H9 (cell line): Measurements from ENCODE around the gene ENG. TPM values are rescaled to one million over a fixed set of nuclear protein-coding genes. Genes with fewer than 3 reads are reported as not detected.

Experiments used
- DNase-seq: peaks from one replicate; pipeline ENCODE4 v3.0.0-alpha.2; 2017
- H2AFZ ChIP-seq: one replicate; pipeline ENCODE4 v1.6.1; 2013; ENCODE audit warnings: mild to moderate bottlenecking, low read length, control low read depth, moderate library complexity
- H2AK5ac ChIP-seq: 2 replicates; pipeline ENCODE4 v1.6.1; 2013; ENCODE audit warnings: low read length, control low read depth, mixed read lengths; ENCODE audit not compliant: insufficient read length
- H2BK120ac ChIP-seq: one replicate; pipeline ENCODE4 v1.6.1; 2013; ENCODE audit warnings: low read depth, mild to moderate bottlenecking, low read length, control low read depth, inconsistent platforms; ENCODE audit not compliant: poor library complexity, severe bottlenecking
- H2BK12ac ChIP-seq: 2 replicates; pipeline ENCODE4 v1.6.1; 2013; ENCODE audit warnings: low read length, control low read depth, mixed read lengths, low read depth; ENCODE audit not compliant: insufficient read length
- H2BK15ac ChIP-seq: 2 replicates; pipeline ENCODE4 v1.6.1; 2013; ENCODE audit warnings: low read depth, low read length, control low read depth
- H2BK20ac ChIP-seq: one replicate; pipeline ENCODE4 v1.6.1; 2013; ENCODE audit warnings: low read depth, mild to moderate bottlenecking, low read length, control low read depth, inconsistent platforms; ENCODE audit not compliant: poor library complexity, severe bottlenecking
- H2BK5ac ChIP-seq: 2 replicates; pipeline ENCODE4 v1.6.1; 2013; ENCODE audit warnings: low read length, control low read depth, mixed read lengths; ENCODE audit not compliant: insufficient read length
- H3K14ac ChIP-seq: 2 replicates; pipeline ENCODE4 v1.6.1; 2013; ENCODE audit warnings: low read length, control low read depth; ENCODE audit not compliant: insufficient read depth
- H3K18ac ChIP-seq: 2 replicates; pipeline ENCODE4 v1.6.1; 2013; ENCODE audit warnings: low read depth, mild to moderate bottlenecking, mixed read lengths, low read length, control low read depth; ENCODE audit not compliant: insufficient read length
- H3K23ac ChIP-seq: 2 replicates; pipeline ENCODE4 v1.6.1; 2013; ENCODE audit warnings: low read length, control low read depth, mixed read lengths, low read depth; ENCODE audit not compliant: insufficient read length
- H3K23me2 ChIP-seq: 2 replicates; pipeline ENCODE4 v1.6.1; 2013; ENCODE audit warnings: low read depth, mild to moderate bottlenecking, mixed read lengths, low read length, control low read depth; ENCODE audit not compliant: insufficient read length, poor library complexity, severe bottlenecking
- H3K27ac ChIP-seq: 2 replicates; pipeline ENCODE4 v1.5.1; 2013; ENCODE audit warnings: low read length, control low read depth, mixed read lengths, low read depth; ENCODE audit not compliant: insufficient read length
- H3K27me3 ChIP-seq: 2 replicates; pipeline ENCODE4 v1.6.1; 2013; ENCODE audit warnings: low read length, control low read depth, inconsistent platforms; ENCODE audit not compliant: insufficient read depth
- H3K4ac ChIP-seq: 2 replicates; pipeline ENCODE4 v1.6.1; 2013; ENCODE audit warnings: low read depth, mild to moderate bottlenecking, control low read depth, inconsistent platforms, low read length, moderate library complexity
- H3K4me1 ChIP-seq: 2 replicates; pipeline ENCODE4 v1.6.1; 2013; ENCODE audit warnings: low read length, control low read depth, inconsistent platforms; ENCODE audit not compliant: insufficient read depth
- H3K4me2 ChIP-seq: 2 replicates; pipeline ENCODE4 v1.6.1; 2013; ENCODE audit warnings: low read length, control low read depth, mixed read lengths; ENCODE audit not compliant: insufficient read length, insufficient read depth
- H3K56ac ChIP-seq: 2 replicates; pipeline ENCODE4 v1.6.1; 2013; ENCODE audit warnings: low read depth, mild to moderate bottlenecking, mixed read lengths, low read length, control low read depth; ENCODE audit not compliant: insufficient read length
- H3K79me1 ChIP-seq: 2 replicates; pipeline ENCODE4 v1.6.1; 2013; ENCODE audit warnings: low read depth, mild to moderate bottlenecking, moderate library complexity, low read length, control low read depth, inconsistent platforms; ENCODE audit not compliant: insufficient read depth, poor library complexity, severe bottlenecking
- H3K79me2 ChIP-seq: 2 replicates; pipeline ENCODE4 v1.6.1; 2013; ENCODE audit warnings: low read length, control low read depth, inconsistent platforms; ENCODE audit not compliant: insufficient read depth
- H3K9ac ChIP-seq: 2 replicates; pipeline ENCODE4 v1.6.1; 2013; ENCODE audit warnings: low read length, control low read depth, mixed read lengths; ENCODE audit not compliant: insufficient read length; ENCODE audit errors: extremely low read depth
- H3K9me3 ChIP-seq: one replicate; pipeline ENCODE4 v1.6.1; 2013; ENCODE audit warnings: low read depth, low read length, inconsistent platforms; ENCODE audit not compliant: control insufficient read depth
- H3T11ph ChIP-seq: one replicate; pipeline ENCODE4 v1.6.1; 2013; ENCODE audit warnings: mild to moderate bottlenecking, low read length, control low read depth, inconsistent platforms
- H4K20me1 ChIP-seq: one replicate; pipeline ENCODE4 v1.6.1; 2013; ENCODE audit not compliant: control insufficient read depth, insufficient read length, insufficient read depth
- H4K5ac ChIP-seq: 2 replicates; pipeline ENCODE4 v1.6.1; 2013; ENCODE audit warnings: low read depth, mild to moderate bottlenecking, mixed read lengths, low read length, control low read depth; ENCODE audit not compliant: insufficient read length
- H4K8ac ChIP-seq: replicated peaks from 2 replicates; pipeline ENCODE4 v1.6.1; 2013; ENCODE audit warnings: low read length, control low read depth, mixed read lengths, low read depth; ENCODE audit not compliant: insufficient read length
- H4K91ac ChIP-seq: 2 replicates; pipeline ENCODE4 v1.6.1; 2013; ENCODE audit warnings: low read depth, mild to moderate bottlenecking, moderate library complexity, mixed read lengths, low read length, control low read depth; ENCODE audit not compliant: insufficient read length
- H3K27ac Mint-ChIP-seq, 3 experiments: 2 replicates in 2 of 3; 3 replicates in 1 of 3; pipeline ENCODE4 v1.8.0; 2020 to 2021; ENCODE audit warnings: mixed read lengths in 3 of 3, mild to moderate bottlenecking in 1 of 3, moderate library complexity in 1 of 3
- H3K27me3 Mint-ChIP-seq: 2 replicates; pipeline ENCODE4 v1.8.0; 2021; ENCODE audit warnings: low read depth, mild to moderate bottlenecking, moderate library complexity, mixed read lengths
- H3K36me3 Mint-ChIP-seq, 3 experiments: 2 replicates in 2 of 3; 3 replicates in 1 of 3; pipeline ENCODE4 v1.8.0; 2020 to 2021; ENCODE audit warnings: low read depth in 3 of 3, mixed read lengths in 3 of 3; ENCODE audit not compliant: insufficient read depth in 1 of 3
- H3K4me1 Mint-ChIP-seq, 2 experiments: 2 replicates each; pipeline ENCODE4 v1.8.0; 2020; ENCODE audit warnings: mixed read lengths in 2 of 2
- H3K4me3 Mint-ChIP-seq, 2 experiments: 2 replicates in 1 of 2; 3 replicates in 1 of 2; pipeline ENCODE4 v1.8.0; 2020 to 2021; ENCODE audit warnings: mild to moderate bottlenecking in 2 of 2, mixed read lengths in 2 of 2, moderate library complexity in 1 of 2
- H3K9me3 Mint-ChIP-seq, 2 experiments: 2 replicates in 1 of 2; 3 replicates in 1 of 2; pipeline ENCODE4 v1.8.0; 2020; ENCODE audit warnings: mild to moderate bottlenecking in 2 of 2, mixed read lengths in 2 of 2, moderate library complexity in 1 of 2
- CTCF ChIP-seq: fragments of 200-600 bp; sonication (generic); conservative IDR thresholded peaks from 3 replicates; pipeline ENCODE4 v1.8.0; 2021; ENCODE audit warnings: antibody characterized with exemption, mild to moderate bottlenecking
- WGBS: extraction: QIAGEN DNeasy Blood & Tissue Kit; methylation state at CpG from one replicate; pipeline ENCODE4 v1.1.7; 2013; ENCODE audit warnings: missing lambda C conversion rate, low lambda C conversion rate, mixed read lengths; ENCODE audit not compliant: insufficient read length; ENCODE audit errors: extremely low coverage; 5-methylcytosine and 5-hydroxymethylcytosine counted together
- total RNA-seq: library from RNA; stranded (reverse); gene quantifications from 2 replicates; pipeline ENCODE4 v1.2.1, GENCODE V29; 2021

The ENG gene
- total RNA-seq, 1 experiment from 2014 or later: 2.1 TPM

GRCh38 chr9:127817881-127818434, 36.5 kb downstream of the ENG start:
- no peak overlapping the region for H3K27ac Mint-ChIP-seq
- DNase-seq: no peak
- Histone ChIP-seq H3T11ph (no peak overlapping the region), H3K79me1 (no peaks in the 10 kb centered on the region), H2BK20ac (no peak overlapping the region), H4K5ac (no peak overlapping the region), H3K27ac (no peak overlapping the region), H3K27me3 (no peaks in the 10 kb centered on the region), H3K18ac (no peak overlapping the region), H3K4me1 (no peaks in the 10 kb centered on the region), H3K4me2 (no peak overlapping the region), H3K4ac (no peak overlapping the region), H3K56ac (no peak overlapping the region), H3K79me2 (no peaks in the 10 kb centered on the region), H3K9me3 (no peaks in the 10 kb centered on the region), H4K20me1 (no peaks in the 10 kb centered on the region), H4K8ac (no peak overlapping the region), H3K14ac (no peak overlapping the region), H2AFZ (no peak overlapping the region), H3K9ac (no peak overlapping the region), H2BK15ac (no peak overlapping the region), H2BK12ac (no peak overlapping the region), H2AK5ac (no peak overlapping the region), H2BK120ac (no peak overlapping the region), H3K23ac (no peak overlapping the region), H2BK5ac (no peak overlapping the region), H4K91ac (no peak overlapping the region), H3K23me2 (no peaks in the 10 kb centered on the region)
- H3K4me3 Mint-ChIP-seq: no peak overlapping the region
- H3K4me1 Mint-ChIP-seq: no peaks in the 10 kb centered on the region
- H3K36me3 Mint-ChIP-seq: peaks cover 0 to 31% (median 24%) of the 10 kb centered on the region in 3 experiments; a peak in 5 of 7 replicates
- no peak for TF ChIP-seq CTCF
- no peaks in the 10 kb centered on the region for H3K9me3 Mint-ChIP-seq
- WGBS: no CpG with 5 or more reads among the region's 17 CpGs
- H3K27me3 Mint-ChIP-seq: no peaks in the 10 kb centered on the region
